ENCODE data around the gene RNU5B-1. TPM values are rescaled to one million over a fixed set of nuclear protein-coding genes. Genes with fewer than 3 reads are reported as not detected.

RNU5B-1 gene
- total and polyA plus RNA-seq, 9 of the 15 experiments (the other 6 are each of a cell fraction or from before 2014, with no cell fraction given), result 14.2 TPM; not detected in 8

- TF ChIP-seq E2F6 (IDR thresholded peaks at IDR 0.05; ENCODE audit: borderline replicate concordance in 1 of 2, extremely low read depth in 1 of 2, insufficient read depth in 1 of 2, insufficient read length in 1 of 2, low read depth in 1 of 2, low read length in 1 of 2, poor library complexity in 1 of 2, severe bottlenecking in 1 of 2) (peak; percentile 86 to 99), KDM2B (CRISPR knock-in tag; IDR thresholded peaks at IDR 0.05) (no peak), ZBTB17 (CRISPR knock-in tag; IDR thresholded peaks at IDR 0.05) (peak; percentile 64), ID3 (CRISPR knock-in tag; IDR thresholded peaks at IDR 0.05) (no peak), ID3 (tag; IDR thresholded peaks at IDR 0.05) (no peak), TSHZ1 (CRISPR knock-in tag; IDR thresholded peaks at IDR 0.05) (0 out of 2 replicates have a peak, but pooled peaks have one; percentile 33), ZNF280B (CRISPR knock-in tag; IDR thresholded peaks at IDR 0.05) (no peak), FOXM1 (IDR thresholded peaks at IDR 0.05; ENCODE audit: low read depth) (0 out of 2 replicates have a peak, but pooled peaks have one; percentile 18), FOXM1 (CRISPR knock-in tag; IDR thresholded peaks at IDR 0.05; ENCODE audit: low read depth) (no peak), ZNF354B (CRISPR knock-in tag; IDR thresholded peaks at IDR 0.05) (0 out of 2 replicates have a peak, but pooled peaks have one; percentile 18), LCOR (CRISPR knock-in tag; IDR thresholded peaks at IDR 0.05) (no peak), SMARCA4 (IDR thresholded peaks at IDR 0.05) (peak; percentile 40), PTRF (tag; IDR thresholded peaks at IDR 0.05) (0 out of 2 replicates have a peak, but pooled peaks have one; percentile 24)
Measured at GRCh38 chr15:65303687-65304380, 643 bp upstream of the RNU5B-1 start (continued).

Data from K562 (cell line).